HL-60 (cell line): ENCODE measurements around the gene NKAIN2.

Source experiments
- DNase-seq, 2 experiments: peaks; one replicate each; pipeline ENCODE4 v3.0.0-alpha.2; 2010 to 2020; ENCODE audit warnings: low read depth in 1 of 2, low spot score in 1 of 2
- H3K27ac ChIP-seq: fragments of 250-450 bp; sonication (Bioruptor Pico); replicated peaks from 2 replicates; pipeline ENCODE4 v1.5.1; 2020; ENCODE audit warnings: mild to moderate bottlenecking, moderate library complexity
- H3K27me3 ChIP-seq: fragments of 250-450 bp; sonication (Bioruptor Pico); 2 replicates; pipeline ENCODE4 v1.5.1; 2021; ENCODE audit warnings: mild to moderate bottlenecking, moderate library complexity; ENCODE audit not compliant: insufficient read depth, poor library complexity, severe bottlenecking
- H3K4me3 ChIP-seq: replicated peaks from 2 replicates; pipeline ENCODE4 v1.5.1; 2011; ENCODE audit warnings: mild to moderate bottlenecking, control low read depth, low read length; ENCODE audit not compliant: insufficient read depth
- GABPA ChIP-seq: IDR thresholded peaks from 2 replicates; pipeline ENCODE4 v1.6.1; 2012; ENCODE audit warnings: low read depth
- POLR2AphosphoS5 ChIP-seq: IDR thresholded peaks from 2 replicates; pipeline ENCODE4 v1.6.1; 2012; ENCODE audit warnings: low read depth
- SPI1 ChIP-seq: IDR thresholded peaks from 2 replicates; pipeline ENCODE4 v1.6.1; 2012; ENCODE audit warnings: low read depth, mild to moderate bottlenecking, borderline replicate concordance
- TF ChIP-seq, protein P1 (sequence below): IDR thresholded peaks from one replicate; pipeline ENCODE4 v1.5.1; 2011; ENCODE audit warnings: low read length, control low read depth, inconsistent platforms; ENCODE audit not compliant: insufficient read depth
- TF ChIP-seq, protein P2 (sequence below): IDR thresholded peaks from 2 replicates; pipeline ENCODE4 v1.6.1; 2012; ENCODE audit warnings: low read depth; ENCODE audit not compliant: insufficient replicate concordance

The NKAIN2 gene

DNA sequence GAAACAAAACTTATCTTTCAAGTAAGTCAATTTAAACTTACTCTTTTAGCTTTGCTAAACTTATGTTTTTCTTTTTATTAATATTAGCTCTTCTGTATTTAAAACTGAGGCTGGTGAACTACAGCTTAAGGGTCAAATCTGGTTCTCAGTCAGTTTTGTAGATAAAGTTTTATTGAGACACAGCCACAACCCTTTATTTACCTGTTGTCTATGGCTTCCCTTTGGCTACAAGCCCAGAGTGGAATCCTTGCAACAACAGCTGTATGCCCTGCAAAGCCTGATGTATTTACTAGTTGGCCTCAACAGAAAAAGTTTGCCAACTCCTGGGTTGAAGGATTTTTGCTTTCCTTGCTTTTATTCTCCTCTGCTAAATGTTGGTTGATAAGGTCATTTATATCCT, 667.1 kb downstream of the NKAIN2 start:
- DNase-seq, result no peak
- TF ChIP-seq, protein P1, sequence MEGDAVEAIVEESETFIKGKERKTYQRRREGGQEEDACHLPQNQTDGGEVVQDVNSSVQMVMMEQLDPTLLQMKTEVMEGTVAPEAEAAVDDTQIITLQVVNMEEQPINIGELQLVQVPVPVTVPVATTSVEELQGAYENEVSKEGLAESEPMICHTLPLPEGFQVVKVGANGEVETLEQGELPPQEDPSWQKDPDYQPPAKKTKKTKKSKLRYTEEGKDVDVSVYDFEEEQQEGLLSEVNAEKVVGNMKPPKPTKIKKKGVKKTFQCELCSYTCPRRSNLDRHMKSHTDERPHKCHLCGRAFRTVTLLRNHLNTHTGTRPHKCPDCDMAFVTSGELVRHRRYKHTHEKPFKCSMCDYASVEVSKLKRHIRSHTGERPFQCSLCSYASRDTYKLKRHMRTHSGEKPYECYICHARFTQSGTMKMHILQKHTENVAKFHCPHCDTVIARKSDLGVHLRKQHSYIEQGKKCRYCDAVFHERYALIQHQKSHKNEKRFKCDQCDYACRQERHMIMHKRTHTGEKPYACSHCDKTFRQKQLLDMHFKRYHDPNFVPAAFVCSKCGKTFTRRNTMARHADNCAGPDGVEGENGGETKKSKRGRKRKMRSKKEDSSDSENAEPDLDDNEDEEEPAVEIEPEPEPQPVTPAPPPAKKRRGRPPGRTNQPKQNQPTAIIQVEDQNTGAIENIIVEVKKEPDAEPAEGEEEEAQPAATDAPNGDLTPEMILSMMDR, result no peak
- TF ChIP-seq GABPA, result no peak
- TF ChIP-seq SPI1, result no peak
- no peak for TF ChIP-seq POLR2AphosphoS5
- TF ChIP-seq, protein P2, sequence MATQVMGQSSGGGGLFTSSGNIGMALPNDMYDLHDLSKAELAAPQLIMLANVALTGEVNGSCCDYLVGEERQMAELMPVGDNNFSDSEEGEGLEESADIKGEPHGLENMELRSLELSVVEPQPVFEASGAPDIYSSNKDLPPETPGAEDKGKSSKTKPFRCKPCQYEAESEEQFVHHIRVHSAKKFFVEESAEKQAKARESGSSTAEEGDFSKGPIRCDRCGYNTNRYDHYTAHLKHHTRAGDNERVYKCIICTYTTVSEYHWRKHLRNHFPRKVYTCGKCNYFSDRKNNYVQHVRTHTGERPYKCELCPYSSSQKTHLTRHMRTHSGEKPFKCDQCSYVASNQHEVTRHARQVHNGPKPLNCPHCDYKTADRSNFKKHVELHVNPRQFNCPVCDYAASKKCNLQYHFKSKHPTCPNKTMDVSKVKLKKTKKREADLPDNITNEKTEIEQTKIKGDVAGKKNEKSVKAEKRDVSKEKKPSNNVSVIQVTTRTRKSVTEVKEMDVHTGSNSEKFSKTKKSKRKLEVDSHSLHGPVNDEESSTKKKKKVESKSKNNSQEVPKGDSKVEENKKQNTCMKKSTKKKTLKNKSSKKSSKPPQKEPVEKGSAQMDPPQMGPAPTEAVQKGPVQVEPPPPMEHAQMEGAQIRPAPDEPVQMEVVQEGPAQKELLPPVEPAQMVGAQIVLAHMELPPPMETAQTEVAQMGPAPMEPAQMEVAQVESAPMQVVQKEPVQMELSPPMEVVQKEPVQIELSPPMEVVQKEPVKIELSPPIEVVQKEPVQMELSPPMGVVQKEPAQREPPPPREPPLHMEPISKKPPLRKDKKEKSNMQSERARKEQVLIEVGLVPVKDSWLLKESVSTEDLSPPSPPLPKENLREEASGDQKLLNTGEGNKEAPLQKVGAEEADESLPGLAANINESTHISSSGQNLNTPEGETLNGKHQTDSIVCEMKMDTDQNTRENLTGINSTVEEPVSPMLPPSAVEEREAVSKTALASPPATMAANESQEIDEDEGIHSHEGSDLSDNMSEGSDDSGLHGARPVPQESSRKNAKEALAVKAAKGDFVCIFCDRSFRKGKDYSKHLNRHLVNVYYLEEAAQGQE, result no peak
- H3K27me3 ChIP-seq, result no peaks in the 10 kb centered on the region
- no peak overlapping the region for H3K4me3 ChIP-seq
- no peak overlapping the region for H3K27ac ChIP-seq

DNA sequence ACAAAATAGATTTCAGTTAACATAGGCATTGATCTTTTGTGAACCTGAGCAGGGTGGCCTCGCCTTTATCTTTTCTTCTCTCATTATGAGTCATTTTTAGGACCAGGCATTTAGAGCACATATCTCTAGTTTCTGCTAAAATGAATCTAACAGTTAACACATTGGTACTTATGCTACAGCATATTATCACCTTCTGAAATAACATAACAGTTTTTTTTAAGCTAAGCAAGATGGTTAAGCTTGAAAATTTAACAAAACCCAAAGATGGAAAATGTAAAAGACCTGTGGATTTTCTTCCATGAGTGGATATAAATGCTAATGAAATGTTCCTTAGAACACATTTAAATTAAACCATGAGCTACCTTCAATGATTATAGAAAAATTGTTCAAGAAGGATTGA, 671.5 kb downstream of the NKAIN2 start:
- H3K27ac ChIP-seq, result no peak overlapping the region
- no peaks in the 10 kb centered on the region for H3K27me3 ChIP-seq
- no peak for DNase-seq
- no peak overlapping the region for H3K4me3 ChIP-seq
- TF ChIP-seq SPI1 (no peak), POLR2AphosphoS5 (no peak), GABPA (no peak)
- TF ChIP-seq, protein P2, result no peak
- TF ChIP-seq, protein P1, result no peak

DNA sequence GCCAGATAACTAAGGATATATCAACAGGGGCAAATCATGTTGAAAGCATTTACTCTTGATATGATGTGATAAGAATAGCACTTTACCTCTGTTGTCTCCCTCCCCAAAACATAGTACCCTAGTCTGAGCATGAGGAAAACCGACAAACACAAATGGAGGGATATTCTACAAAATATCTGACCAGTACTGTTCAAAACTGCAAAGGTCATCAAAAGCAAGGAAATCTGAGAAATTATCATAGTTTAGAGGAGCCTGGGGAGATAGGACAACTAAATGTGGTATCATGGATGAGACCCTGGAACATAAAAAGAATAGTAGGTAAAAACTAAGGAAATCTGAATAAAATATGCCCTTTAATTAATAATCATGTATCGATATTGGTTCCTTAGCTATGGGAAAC, 675.2 kb downstream of the NKAIN2 start:
- no peak for DNase-seq
- Histone ChIP-seq H3K4me3 (no peak overlapping the region), H3K27me3 (no peaks in the 10 kb centered on the region), H3K27ac (no peak overlapping the region)
- no peak for TF ChIP-seq POLR2AphosphoS5
- TF ChIP-seq, protein P2, result no peak
- no peak for TF ChIP-seq GABPA
- TF ChIP-seq, protein P1, result no peak
- no peak for TF ChIP-seq SPI1
